MV-4-11 (cell line): ENCODE measurements around the gene PSMC1.
A peak's percentile ranks its signal among the peaks of the same experiment; 100 is the strongest.

Source experiments
- DNase-seq: peaks from one replicate; lab custom pipeline; 2025; lab: John Stamatoyannopoulos, UW

PSMC1 gene

DNA sequence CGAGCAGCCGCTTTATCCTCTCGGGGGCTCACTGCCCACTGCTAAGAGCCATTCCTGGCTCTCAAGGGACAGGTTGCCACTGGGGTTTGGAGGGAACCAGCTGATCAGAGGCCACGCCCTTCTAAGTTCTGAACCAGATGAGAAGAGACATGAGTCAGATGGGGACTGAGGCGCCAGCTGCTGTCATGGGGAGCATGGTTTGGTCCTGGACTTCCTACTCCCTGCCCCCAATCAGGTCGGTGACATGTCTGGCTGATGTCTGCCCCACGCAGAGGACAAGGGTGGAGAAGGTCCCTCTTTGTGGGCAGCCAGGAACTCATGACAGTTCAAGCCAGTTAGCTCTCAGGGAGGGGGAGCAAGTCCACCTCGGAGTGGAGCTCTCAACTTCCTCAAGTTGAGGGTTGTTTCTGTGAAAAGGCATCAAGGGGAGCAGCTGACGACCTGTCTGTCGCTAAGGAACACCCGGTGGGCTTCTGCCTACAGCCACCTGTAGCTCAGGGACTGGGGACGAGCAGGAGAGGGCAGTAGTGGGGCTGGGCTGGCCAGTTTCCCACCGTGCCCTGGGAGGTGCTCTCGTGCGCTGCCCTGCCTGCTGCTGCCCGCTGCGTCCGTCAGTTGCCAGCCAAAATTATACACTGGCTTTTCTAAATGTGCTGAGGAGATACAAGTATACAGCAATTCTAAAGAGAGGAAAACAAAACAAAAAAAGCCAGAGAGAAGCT lies 20.5 kb downstream of the PSMC1 start:
- peak; percentile 40 for DNase-seq

DNA sequence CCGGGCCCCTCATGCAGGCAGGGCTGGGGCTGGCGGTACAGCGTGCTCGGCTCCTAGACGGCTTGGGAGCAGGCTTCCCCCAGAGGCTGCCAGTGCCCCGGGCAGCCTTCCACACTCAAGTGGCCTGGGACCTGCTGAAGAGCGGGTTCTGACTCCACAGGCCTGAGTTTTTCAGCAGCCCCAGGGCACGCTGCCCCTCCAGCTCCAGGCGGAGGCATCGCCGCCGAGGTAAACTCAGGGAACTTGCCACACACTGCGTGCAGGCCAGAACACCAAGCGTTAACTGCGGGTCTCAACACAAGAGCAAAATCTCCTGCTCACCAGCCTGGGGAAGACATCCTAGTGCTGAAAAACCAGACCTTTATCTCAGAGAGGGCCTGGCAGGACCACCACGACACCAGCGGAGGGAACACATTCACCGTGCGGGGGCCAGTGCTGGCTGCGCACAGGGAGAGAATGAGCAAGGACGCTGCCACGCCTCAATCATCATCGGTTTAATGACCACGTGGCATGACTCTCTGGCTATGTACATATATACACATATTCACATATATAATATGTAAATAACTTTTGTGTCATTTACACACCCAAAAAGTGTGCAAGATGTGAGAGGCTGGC lies 21.3 kb downstream of the PSMC1 start:
- no peak for DNase-seq

DNA sequence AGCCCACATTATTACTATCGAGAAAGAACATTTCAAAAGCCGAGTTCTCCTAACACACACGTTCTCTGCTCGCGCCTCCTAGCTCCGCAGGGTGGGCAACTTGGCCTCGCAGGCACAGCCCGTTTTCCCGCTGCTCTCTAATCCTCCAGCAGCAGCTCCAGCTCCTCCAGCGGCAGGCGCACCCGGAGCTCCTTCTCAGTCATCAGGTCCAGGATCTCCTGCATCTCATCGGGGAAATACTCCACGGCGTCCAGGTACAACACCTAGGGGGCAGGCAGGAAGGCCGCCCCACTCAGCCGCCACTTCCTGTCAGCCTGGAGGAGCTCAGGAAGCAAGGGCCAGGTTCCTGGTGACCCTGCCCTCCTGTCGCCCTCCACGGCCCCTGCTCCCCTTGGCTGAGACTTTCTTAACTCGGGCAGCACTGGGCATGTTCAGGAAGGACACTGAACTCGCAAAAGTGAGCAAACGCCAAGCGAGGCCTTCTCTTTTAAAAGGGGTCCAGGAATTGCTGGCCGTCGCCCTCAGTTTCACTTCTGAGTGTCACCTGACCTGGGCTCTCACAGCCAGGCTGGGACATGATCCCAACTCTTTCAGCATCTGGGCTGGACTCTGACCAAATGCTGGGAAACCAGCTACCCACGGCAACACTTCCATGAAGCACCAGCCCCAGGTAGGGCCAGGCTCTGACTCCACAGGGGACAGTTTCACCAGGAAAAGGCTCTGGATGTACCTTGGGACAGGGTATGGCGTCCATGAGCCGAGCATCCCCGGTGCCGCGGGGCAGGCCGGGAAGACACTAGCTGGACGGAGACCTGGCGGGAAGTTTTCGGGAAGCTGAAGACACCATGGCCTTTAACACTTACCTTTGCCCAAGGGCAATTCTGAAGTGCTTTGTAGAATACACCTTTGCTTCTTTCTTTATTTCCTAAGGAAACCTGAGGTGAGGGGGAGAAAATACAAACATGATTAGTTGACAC lies 22.1 kb downstream of the PSMC1 start:
- no peak for DNase-seq

DNA sequence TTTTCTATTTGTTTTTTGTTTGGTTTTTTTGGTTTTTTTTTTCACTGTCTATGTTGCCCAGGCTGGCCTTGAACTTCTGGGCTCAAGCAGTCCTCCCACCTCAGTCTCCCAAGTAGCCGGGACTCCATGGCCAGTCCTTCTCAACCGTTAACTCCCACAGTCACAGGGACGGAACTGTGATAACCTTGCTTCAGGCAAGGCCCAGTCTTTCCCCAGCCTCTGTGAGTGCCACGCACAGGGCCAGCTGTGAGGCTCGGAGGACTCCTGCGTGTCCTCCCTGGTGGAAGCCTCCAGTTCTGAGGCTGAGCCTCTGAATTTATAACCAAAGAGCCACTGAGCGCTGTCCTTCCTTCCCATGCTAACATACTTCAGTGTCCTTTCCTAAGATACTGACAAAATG lies 23.7 kb downstream of the PSMC1 start:
- DNase-seq = no peak

DNA sequence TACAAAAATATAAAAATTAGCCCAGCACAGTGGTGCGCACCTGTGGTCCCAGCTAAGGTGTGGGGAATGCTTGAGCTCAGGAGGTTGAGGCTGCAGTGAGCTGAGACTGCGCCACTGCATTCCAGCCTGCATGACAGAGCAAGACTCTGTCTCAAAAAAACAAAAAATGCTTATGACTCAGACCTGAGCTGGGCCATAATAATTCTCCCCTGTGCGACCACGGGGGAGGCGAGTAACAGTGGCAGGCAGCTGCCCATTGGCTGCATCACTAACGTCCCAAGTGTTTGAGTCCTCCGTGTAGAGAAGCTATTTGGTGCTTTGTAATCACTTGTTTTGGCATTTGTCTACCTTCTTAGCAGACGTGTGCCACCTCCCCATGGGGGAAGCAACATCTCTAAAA lies 24.9 kb downstream of the PSMC1 start:
- DNase-seq = no peak

DNA sequence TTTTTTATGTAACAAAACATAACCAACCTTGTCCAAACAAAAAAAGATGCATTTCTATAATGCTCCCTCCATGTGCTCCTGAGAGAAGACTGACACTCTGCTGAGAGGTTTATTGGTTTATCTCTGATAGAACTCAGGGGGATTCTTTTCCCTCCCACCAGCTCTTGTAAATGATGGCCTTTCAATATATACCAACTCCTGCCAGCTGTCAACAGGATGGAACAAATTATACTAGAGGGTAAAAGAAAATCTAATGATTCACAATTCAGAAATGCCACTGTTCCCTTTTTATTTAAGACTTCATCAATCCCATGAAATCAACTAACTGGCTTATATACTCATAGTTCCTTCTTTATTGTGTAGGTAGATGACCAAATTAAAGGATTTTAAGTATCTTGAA lies 25.4 kb downstream of the PSMC1 start:
- DNase-seq = no peak

DNA sequence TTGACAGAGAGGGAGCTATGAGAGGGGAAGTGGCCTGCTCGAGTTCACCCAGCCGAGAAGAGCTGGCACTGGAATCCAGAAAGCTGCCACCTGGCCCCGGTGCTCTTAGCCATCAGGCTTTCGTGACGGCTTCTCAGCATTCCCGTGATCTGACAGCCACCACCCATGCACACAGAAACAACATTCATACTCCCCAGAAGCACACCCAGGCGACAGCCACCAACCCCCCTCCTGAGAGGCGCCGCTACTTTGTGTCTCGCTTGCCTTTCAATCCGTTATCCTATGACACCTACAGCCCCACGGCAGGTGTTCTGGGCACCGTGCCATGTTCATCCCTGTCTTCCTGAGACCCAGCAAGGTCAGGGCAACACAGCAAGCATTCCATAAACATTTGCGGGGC lies 31.4 kb downstream of the PSMC1 start:
- DNase-seq = no peak

DNA sequence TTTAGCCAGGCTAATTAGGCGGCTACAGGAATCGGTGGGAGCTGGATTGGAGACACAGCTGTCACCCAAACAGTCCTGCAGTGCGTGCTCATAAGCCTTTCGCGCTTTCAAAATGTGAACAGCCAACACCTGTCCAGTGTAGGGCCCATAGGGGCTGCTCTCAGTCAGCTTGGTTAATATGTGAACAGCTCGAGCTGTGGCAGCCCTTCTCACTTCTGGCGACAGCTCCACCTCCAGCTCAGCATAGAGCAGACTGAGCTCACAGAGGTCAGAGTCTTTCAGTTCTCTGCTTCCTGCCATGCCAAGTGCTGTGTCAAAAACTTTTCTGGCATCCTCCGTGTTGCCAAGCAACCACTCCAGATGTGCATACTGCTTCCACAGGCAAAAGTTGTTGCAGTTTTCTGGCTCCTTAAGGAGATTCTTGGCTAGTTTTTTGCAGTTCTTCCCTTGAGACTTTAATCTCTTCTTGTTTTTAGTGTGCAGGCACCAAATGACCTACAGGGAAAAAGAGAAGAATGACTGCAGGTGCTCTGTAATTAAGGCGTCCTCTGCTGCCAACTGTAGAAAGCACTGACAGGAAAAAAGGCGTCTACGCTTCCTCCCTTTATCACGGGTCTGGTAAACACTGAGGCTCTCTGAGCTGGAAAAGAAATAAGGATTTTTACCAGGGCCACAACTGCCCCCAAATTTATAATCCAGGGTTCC lies 32.5 kb downstream of the PSMC1 start:
- DNase-seq = no peak

DNA sequence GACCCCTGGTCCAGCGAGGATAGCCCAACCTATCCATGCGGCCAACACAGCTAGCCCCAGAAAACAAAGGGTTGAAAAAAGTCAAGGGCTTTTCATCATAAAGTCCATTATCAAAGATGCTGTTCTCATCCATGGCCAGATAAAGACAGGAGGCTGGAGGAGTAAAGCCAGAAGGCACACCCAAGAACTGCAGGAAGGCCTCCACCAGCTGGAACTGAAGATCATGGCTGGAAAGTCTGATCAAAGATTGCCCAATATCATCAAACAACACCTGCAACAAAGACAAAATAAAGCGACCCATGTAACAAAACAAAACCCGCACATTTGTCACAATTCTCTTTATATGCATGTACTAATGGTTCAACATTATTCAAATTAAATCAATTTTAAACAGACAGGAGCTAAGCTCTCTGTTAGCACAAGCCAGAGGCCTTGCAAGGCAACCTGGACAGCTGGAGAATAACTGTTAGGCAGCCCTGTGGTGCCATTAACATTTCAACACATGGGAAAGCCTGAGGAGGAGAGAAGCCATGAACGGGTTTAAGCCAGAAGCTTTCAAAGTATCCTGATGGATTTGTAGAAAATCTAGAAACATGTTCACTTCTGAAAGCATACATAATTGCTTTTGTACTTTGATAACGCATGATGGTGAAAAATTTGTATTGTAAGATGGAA lies 34.1 kb downstream of the PSMC1 start:
- DNase-seq = no peak

DNA sequence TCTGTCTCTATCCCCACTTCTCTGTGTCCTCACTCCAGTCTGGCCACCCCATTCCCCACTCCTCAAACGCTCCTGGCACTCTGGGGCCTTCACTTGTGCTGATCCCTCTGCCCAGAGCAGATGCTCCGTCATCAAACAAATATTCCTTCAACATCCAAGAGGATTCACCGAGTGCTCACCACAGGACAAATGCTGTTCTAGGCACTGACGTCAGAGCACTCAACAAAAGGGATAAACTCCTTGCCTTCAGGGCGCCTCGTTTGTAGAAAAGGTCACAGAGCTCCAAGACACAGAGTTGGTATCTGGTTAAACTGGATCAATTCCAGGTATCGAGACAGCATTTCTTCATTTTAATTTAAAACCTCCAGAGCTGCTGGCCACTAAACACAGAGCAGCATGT lies 35.3 kb downstream of the PSMC1 start:
- no peak for DNase-seq

DNA sequence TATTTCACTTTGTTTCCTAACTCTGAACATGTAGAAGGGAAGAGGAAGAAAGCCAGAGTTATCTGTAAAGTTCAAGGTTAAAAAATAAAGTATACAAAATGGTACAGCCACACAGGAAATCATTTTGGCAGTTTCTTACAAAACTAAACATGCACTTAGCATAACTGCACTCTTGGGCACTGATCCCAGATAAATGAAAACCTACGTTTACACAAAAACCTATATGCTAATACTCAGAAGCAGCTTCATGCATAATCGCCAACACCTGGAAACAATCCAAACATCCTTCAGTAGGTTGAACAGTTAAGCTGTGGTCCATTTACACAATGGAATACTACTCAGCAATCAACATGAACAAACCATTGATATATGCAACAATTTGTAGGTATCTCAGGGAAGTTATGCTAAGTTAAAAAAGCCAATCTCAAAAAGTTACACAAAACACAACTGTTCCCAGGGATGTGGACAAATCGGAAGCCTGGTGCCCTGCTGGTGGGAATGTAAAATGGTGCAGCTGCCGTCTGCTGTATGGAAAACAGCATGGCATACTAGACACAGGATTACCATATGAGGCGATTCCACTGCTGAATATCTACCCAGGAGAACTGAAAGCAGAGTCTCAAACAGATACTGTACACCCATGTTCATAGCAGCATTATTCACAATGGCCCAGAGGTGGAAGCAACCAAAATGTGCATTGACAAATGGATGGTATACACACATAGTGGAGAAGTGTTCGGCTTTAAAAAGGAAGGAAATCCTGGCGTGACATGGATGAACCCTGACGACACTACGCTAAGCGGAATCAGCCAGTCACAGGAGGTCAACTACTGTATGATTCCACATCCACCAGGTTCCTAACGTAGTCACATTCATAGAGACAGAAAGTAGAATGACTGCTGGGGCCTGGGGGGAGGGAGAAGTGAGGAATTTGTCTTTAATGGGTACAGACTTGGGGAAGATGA lies 37.7 kb downstream of the PSMC1 start:
- DNase-seq = no peak

DNA sequence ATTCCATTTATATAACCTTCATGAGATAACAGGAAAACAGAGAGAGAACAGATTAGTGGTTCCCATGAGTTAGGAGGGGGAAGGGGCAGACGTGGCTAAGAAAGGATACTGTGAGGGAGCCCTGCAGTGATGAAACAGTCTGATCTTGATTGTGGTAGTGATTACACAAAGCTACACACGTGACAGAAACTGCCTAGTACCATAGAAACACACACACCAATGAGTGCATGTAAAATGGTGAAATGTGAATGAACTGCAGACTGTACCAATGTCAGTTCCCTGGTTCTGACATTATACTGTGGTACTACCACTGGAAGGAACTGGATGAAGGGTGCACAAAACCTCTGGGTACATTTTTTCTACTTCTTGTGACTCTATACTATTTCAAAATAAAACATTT lies 38.5 kb downstream of the PSMC1 start:
- DNase-seq = peak; percentile 94

DNA sequence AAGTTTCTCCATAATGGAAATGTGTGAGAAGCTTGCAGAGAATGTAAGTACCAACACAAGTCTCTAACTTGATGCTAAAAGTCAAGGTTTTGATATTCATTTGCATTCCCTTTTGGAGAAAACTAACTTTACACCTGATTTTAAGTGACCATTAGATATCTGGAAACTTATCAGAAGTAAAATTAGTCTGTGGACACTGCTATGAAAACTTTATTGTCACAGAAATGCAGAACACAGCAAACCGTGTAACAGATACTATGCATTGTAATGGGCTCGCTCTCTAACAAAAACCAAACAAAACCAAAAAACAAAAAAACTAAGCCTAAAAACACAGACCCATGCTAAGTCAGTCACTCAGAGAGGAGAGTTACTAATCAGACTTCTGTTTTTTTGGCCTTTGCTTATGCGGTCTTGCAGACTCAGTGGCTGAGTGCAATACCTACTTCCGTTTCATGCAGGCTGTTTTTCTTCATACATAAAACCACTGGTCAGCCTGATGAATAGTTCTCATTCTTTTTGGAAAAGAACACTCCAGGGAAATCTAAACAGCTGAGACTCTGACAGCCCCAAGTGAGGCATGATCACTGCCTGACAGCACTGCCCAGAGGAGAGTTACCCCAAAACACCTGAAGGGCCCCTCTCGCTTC lies 39.6 kb downstream of the PSMC1 start:
- peak; percentile 90 for DNase-seq

DNA sequence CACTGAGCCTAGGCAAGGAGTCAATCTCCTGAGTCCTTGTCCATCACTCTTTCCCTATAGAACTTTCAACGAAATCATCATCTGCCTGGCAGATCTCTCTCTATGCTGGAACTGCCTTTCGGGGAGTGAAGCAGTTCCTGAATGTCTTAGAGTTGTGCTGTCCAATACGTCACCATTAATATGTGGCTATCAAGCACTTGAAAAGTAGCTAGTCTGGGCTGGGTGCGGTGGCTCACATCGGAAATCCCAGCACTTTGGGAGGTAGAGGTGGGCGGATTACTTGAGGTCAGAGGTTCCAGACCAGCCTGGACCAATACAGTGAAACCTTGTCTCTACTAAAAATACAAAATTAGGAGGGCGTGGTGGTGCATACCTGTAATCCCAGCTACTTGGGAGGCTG lies 40.3 kb downstream of the PSMC1 start:
- DNase-seq = no peak

DNA sequence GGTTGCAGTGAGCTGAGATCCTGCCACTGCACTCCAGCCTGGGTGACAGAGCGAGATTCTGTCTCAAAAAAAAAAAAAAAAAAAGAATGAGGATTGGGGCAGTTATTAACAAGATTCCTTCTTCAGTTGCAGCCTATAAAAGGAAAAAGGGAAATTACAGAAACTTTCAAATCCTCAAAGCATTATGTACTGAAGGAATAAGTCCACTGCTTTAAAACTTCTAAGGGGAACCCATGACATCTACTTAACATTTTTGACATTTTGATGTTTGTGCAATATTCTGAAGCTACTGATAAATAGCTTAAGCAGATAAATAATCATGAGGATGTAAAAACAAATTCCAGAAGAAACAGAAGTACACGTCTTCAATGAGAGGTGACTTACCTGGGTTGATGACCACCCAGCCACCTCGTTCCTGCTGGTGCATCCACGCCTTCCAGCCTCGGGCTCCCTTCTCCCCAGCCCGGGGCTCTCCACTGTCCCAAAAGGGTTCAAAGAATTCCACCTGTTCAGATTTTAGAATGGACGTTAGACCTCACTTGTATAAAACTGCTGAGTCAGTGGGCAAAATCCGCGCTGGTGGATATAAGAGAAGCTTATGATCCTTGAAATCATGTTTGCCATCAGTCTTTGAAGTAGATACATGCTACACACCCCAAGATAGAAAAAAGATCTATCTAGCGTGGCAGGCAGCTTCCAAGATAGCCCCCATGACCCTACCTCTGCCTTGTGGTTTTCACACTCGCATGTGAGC lies 41.7 kb downstream of the PSMC1 start:
- DNase-seq = peak; percentile 35

DNA sequence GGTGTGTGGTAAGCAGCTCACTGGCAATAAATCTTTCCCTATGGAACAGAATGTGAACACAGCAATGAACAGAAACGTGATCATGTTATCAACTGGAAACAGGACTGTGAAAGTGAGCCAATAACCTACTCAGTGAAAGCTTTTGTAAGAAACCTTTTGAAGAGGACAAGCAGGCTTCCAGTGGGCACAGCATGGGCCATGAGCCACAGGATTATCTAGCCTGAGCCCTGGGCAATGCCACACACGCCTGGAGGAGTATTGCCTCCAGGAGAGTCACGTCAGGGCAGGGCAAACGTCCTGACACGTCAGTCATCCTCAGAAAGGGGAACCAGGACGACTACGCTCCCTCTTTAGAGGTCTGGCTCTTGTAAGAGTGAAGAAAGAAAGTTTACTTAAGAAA lies 43.1 kb downstream of the PSMC1 start:
- peak; percentile 93 for DNase-seq

DNA sequence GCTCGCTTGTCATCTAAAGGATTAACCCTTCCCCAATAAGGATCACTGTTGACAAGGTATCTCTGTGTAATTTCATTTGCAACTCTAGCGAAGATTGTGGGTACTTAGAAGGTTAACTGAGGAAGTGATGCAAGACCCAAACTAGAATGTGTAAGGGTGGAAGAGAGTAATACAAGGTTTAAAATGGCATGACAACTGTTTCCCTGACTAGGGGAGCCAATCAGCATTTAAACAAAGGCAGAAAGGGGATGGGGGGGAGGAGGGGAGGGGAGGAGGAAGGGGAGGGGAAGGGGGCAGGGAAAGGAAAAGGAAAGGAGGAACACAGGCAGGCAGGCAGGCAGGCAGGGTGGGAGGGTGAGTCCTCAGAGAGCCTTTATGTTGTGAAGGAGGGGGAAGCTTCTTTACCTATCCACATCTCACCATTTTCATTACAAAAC lies 44.3 kb downstream of the PSMC1 start:
- peak; percentile 86 for DNase-seq

DNA sequence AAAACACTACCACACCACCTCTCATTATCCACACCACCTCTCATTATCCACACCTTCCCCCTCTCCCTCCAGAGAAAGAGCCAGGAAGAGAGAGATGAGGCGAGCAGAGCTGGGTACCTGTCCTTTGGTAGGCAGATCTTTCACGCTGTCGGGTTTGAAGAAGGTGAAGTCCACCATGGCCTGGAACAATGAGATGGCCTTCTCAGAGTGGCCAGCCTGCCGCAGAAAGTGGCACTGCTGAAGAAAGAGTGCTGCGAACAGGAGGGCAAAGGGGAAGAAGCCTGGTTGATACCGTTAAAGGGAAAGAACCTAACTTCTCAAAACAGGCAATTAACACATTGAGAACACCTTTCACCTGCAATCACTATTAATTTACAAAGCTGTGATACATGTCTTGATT lies 44.8 kb downstream of the PSMC1 start:
- DNase-seq = no peak

DNA sequence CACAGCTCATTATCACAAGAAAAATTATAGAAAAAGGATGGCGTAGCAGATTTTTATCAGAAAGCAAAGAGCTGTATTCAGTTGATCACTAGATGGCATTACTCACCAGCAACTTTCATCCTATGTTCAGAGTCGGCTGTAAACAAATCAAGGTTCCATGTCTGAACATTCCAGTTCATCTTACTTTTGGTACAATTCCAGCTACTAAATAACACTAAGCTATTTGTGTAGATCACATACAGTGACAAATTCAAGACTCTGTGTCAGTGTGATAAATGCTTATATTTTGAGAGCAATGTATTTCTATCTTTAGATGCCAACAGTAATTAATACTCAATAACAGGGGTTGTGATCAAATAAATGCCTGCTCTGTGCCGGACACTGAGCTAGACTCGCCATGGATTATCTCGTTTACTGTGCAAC lies 45.3 kb downstream of the PSMC1 start:
- peak; percentile 13 for DNase-seq
